IMR-90 (cell line): ENCODE results near the gene DTX3. TPM values are rescaled to one million over a fixed set of nuclear protein-coding genes. Genes with fewer than 3 reads are reported as not detected.
"Not testable (repeated sequence)": the region's sequence is repeated elsewhere in the genome, so short reads cannot be mapped to it uniquely, and the experiment has no call there.

Experiments used
- ATAC-seq: fragments of 200-7000 bp; cut with Tn5 transposase; 2 replicates; pipeline ENCODE4 v1.9.1; 2020; ENCODE audit warnings: low read depth, mild to moderate bottlenecking, moderate library complexity
- BruUV-seq: library from RNA; stranded (reverse); fragments of 400-500 nt; replicated peaks from 2 replicates; lab custom pipeline; 2021; lab: Mats Ljungman, UMichigan
- CTCF ChIA-PET: fragments of 300-600 bp; formaldehyde crosslinking; extraction: SDS; loops from one replicate; lab custom pipeline; 2021; ENCODE audit warnings: antibody characterized with exemption; lab: Yijun Ruan, JAX
- POLR2A ChIA-PET: fragments of 300-600 bp; sonication (Branson Sonifier 250); formaldehyde crosslinking; loops from one replicate; lab custom pipeline; 2022; ENCODE audit warnings: antibody characterized with exemption; ENCODE audit not compliant: unreplicated experiment; lab: Charles Lee
- DNase-seq: peaks from one replicate; pipeline ENCODE4 v3.0.0; 2013
- H2AFZ ChIP-seq: replicated peaks from 2 replicates; pipeline ENCODE3; 2013; ENCODE audit warnings: low read length, mild to moderate bottlenecking; ENCODE audit not compliant: poor library complexity
- H2AK5ac ChIP-seq: 2 replicates; pipeline ENCODE4 v1.6.1; 2013; ENCODE audit warnings: low read depth, low read length, inconsistent platforms
- H2AK9ac ChIP-seq: replicated peaks from 2 replicates; pipeline ENCODE3; 2013; ENCODE audit warnings: mild to moderate bottlenecking, low read depth, low read length, moderate library complexity; ENCODE audit not compliant: poor library complexity
- H2BK120ac ChIP-seq: 2 replicates; pipeline ENCODE4 v1.6.1; 2013; ENCODE audit warnings: low read depth, low read length, inconsistent platforms
- H2BK15ac ChIP-seq: 3 replicates; pipeline ENCODE4 v1.6.1; 2013; ENCODE audit warnings: low read depth, low read length, inconsistent platforms
- H2BK20ac ChIP-seq: 2 replicates; pipeline ENCODE4 v1.6.1; 2013; ENCODE audit warnings: low read depth, mild to moderate bottlenecking, inconsistent platforms, low read length, moderate library complexity
- H2BK5ac ChIP-seq: 2 replicates; pipeline ENCODE4 v1.6.1; 2013; ENCODE audit warnings: mild to moderate bottlenecking, low read depth, low read length, inconsistent platforms; ENCODE audit not compliant: poor library complexity, severe bottlenecking
- H3K14ac ChIP-seq: replicated peaks from 2 replicates; pipeline ENCODE4 v1.6.1; 2013; ENCODE audit warnings: low read depth, low read length, inconsistent platforms
- H3K18ac ChIP-seq: 2 replicates; pipeline ENCODE4 v1.6.1; 2013; ENCODE audit warnings: low read depth, low read length, control low read depth
- H3K23ac ChIP-seq: 2 replicates; pipeline ENCODE4 v1.6.1; 2013; ENCODE audit warnings: low read depth, low read length, inconsistent platforms
- H3K27ac ChIP-seq: 2 replicates; pipeline ENCODE4 v1.5.1; 2013; ENCODE audit warnings: mild to moderate bottlenecking, control low read depth, low read length; ENCODE audit not compliant: insufficient read depth
- H3K27me3 ChIP-seq: 2 replicates; pipeline ENCODE4 v1.6.1; 2013; ENCODE audit warnings: low read length; ENCODE audit not compliant: control insufficient read depth, insufficient read depth
- H3K36me3 ChIP-seq: 2 replicates; pipeline ENCODE4 v1.6.1; 2013; ENCODE audit warnings: low read length, mixed read lengths; ENCODE audit not compliant: control insufficient read depth, insufficient read depth
- H3K4ac ChIP-seq: 2 replicates; pipeline ENCODE4 v1.6.1; 2013; ENCODE audit warnings: low read depth, low read length, inconsistent platforms
- H3K4me1 ChIP-seq: 2 replicates; pipeline ENCODE4 v1.6.1; 2013; ENCODE audit warnings: low read length, mixed read lengths; ENCODE audit not compliant: control insufficient read depth, insufficient read depth
- H3K4me2 ChIP-seq: 2 replicates; pipeline ENCODE4 v1.6.1; 2013; ENCODE audit warnings: low read depth, mild to moderate bottlenecking, control low read depth, low read length, moderate library complexity
- H3K4me3 ChIP-seq: 2 replicates; pipeline ENCODE4 v1.5.1; 2013; ENCODE audit warnings: low read depth, mild to moderate bottlenecking, control low read depth, low read length, moderate library complexity; ENCODE audit not compliant: insufficient read depth
- H3K56ac ChIP-seq: 2 replicates; pipeline ENCODE4 v1.6.1; 2013; ENCODE audit warnings: low read length, inconsistent platforms; ENCODE audit not compliant: insufficient read depth; ENCODE audit errors: extremely low read depth
- H3K79me1 ChIP-seq, 2 experiments: 2 replicates each; pipeline ENCODE4 v1.6.1; 2013; ENCODE audit warnings: low read length in 2 of 2, inconsistent platforms in 1 of 2, low read depth in 1 of 2
- H3K9ac ChIP-seq: 2 replicates; pipeline ENCODE4 v1.6.1; 2013; ENCODE audit warnings: low read depth, low read length, control low read depth
- H3K9me1 ChIP-seq: 2 replicates; pipeline ENCODE4 v1.6.1; 2013; ENCODE audit warnings: low read length, inconsistent platforms; ENCODE audit not compliant: insufficient read depth
- H3K9me3 ChIP-seq: 2 replicates; pipeline ENCODE4 v1.6.1; 2013; ENCODE audit warnings: low read length; ENCODE audit not compliant: control insufficient read depth, insufficient read depth
- H4K20me1 ChIP-seq: 2 replicates; pipeline ENCODE4 v1.6.1; 2013; ENCODE audit warnings: low read length, inconsistent platforms; ENCODE audit not compliant: insufficient read depth
- H4K5ac ChIP-seq: 2 replicates; pipeline ENCODE4 v1.6.1; 2013; ENCODE audit warnings: mild to moderate bottlenecking, low read depth, low read length, control low read depth
- H4K8ac ChIP-seq, 2 experiments: 2 replicates each; pipeline ENCODE4 v1.6.1; 2013; ENCODE audit warnings: low read depth in 2 of 2, low read length in 2 of 2, control low read depth in 1 of 2, inconsistent platforms in 1 of 2
- H4K91ac ChIP-seq: 2 replicates; pipeline ENCODE4 v1.6.1; 2013; ENCODE audit warnings: low read depth, low read length, inconsistent platforms; ENCODE audit not compliant: insufficient read depth
- MAFK ChIP-seq: IDR thresholded peaks from 2 replicates; pipeline ENCODE4 v1.6.1; 2012; ENCODE audit warnings: low read depth, low read length, improper control_type of control experiment
- POLR2A ChIP-seq: IDR thresholded peaks from 2 replicates; pipeline ENCODE4 v1.6.1; 2012; ENCODE audit warnings: mild to moderate bottlenecking, low read depth, low read length
- RFX5 ChIP-seq: IDR thresholded peaks from 2 replicates; pipeline ENCODE4 v1.8.0; 2012; ENCODE audit warnings: low read depth, mild to moderate bottlenecking, low read length, moderate library complexity
- WGBS, 2 experiments: methylation state at CpG; one replicate each; pipeline versions ENCODE4 v1.1.5 to v1.1.7; 2013; ENCODE audit warnings: missing lambda C conversion rate in 2 of 2; ENCODE audit not compliant: insufficient read length in 1 of 2; ENCODE audit errors: extremely low coverage in 2 of 2; 5-methylcytosine and 5-hydroxymethylcytosine counted together
- dilution Hi-C: fragments of 300-500 bp; cut with HindIII; formaldehyde crosslinking; loops from one replicate; pipeline ENCODE4 v1.14.3; 2018; ENCODE audit warnings: low sequenced_read_pairs; ENCODE audit not compliant: unreplicated experiment
- in situ Hi-C: fragments of 300-500 bp; cut with MboI; formaldehyde crosslinking; loops from 3 replicates; pipeline ENCODE4 v1.14.3; 2019; ENCODE audit warnings: low sequenced_read_pairs, inconsistent platforms, mixed read lengths
- intact Hi-C: fragments of 100-400 bp; cut with micrococcal nuclease; formaldehyde crosslinking; loops from 2 replicates; pipeline ENCODE4 v1.10.0; 2022
- polyA plus RNA-seq, 3 experiments: library from polyadenylated mRNA; depleted of rRNA; stranded (reverse); fragments of >200 nt; gene quantifications; 2 replicates each; pipeline ENCODE4 v1.2.3, GENCODE V29; 2012; ENCODE audit warnings: low replicate concordance in 1 of 3
- total RNA-seq: library from RNA; depleted of rRNA; stranded (reverse); fragments of >200 nt; gene quantifications from 2 replicates; pipeline ENCODE4 v1.2.3, GENCODE V29; 2012
- TF ChIP-seq, protein P1 (sequence below): fragments of 150-350 bp; IDR thresholded peaks from 2 replicates; pipeline ENCODE4 v1.6.1; 2016; ENCODE audit warnings: low read depth, mild to moderate bottlenecking, low read length, moderate library complexity, borderline replicate concordance

The DTX3 gene
- total and polyA plus RNA-seq, 2 of the 4 experiments (the other 2 are of a cell fraction), result 2.9 to 14.6 TPM

GRCh38 chr12:57632958-57633840, 28.6 kb downstream of the DTX3 start, which contains the start of gene B4GALNT1 (continued):
- TF ChIP-seq, protein P1, sequence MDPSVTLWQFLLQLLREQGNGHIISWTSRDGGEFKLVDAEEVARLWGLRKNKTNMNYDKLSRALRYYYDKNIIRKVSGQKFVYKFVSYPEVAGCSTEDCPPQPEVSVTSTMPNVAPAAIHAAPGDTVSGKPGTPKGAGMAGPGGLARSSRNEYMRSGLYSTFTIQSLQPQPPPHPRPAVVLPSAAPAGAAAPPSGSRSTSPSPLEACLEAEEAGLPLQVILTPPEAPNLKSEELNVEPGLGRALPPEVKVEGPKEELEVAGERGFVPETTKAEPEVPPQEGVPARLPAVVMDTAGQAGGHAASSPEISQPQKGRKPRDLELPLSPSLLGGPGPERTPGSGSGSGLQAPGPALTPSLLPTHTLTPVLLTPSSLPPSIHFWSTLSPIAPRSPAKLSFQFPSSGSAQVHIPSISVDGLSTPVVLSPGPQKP, result no peak
- TF ChIP-seq POLR2A (no peak), MAFK (no peak), RFX5 (no peak)

- H3K4me3 ChIP-seq, H2BK15ac ChIP-seq, in situ Hi-C loops, H4K91ac ChIP-seq, H3K27ac ChIP-seq, DNase-seq, H2AK5ac ChIP-seq, H3K9me3 ChIP-seq, H4K5ac ChIP-seq, H3K14ac ChIP-seq, H3K79me1 ChIP-seq, H4K8ac ChIP-seq, H2BK120ac ChIP-seq, H2BK5ac ChIP-seq, H3K4ac ChIP-seq, POLR2A ChIA-PET, H3K4me2 ChIP-seq, H3K9ac ChIP-seq, BruUV-seq, H3K18ac ChIP-seq, H3K56ac ChIP-seq, H2AFZ ChIP-seq, dilution Hi-C loops, H3K23ac ChIP-seq, H4K20me1 ChIP-seq, H3K36me3 ChIP-seq, H2BK20ac ChIP-seq, ATAC-seq, H3K4me1 ChIP-seq, H2AK9ac ChIP-seq, H3K9me1 ChIP-seq, intact Hi-C loops: not testable (repeated sequence)
- WGBS, 2 experiments, result 88% methylated on average over 3 of the region's 9 CpGs; no CpG with 5 or more reads in 1 of the 2 experiments
- H3K27me3 ChIP-seq, result peaks cover 31% of the 10 kb centered on the region
- CTCF ChIA-PET, result interaction anchor here (0.6 to 0.7 kb wide), 3 partner anchors 38 to 305 kb away, joined by 3 to 4 read pairs (median 3); partner anchors contain the start of gene ATP23
Measured at GRCh38 chr12:57636731-57637130, 32.1 kb downstream of the DTX3 start.
